MCF 10A (cell line): ENCODE results near the gene TLCD5. TPM values are rescaled to one million over a fixed set of nuclear protein-coding genes. Genes with fewer than 3 reads are reported as not detected.

Experiments
- BruUV-seq: library from RNA; stranded (reverse); fragments of 400-500 nt; replicated peaks from 2 replicates; lab custom pipeline; 2021; lab: Mats Ljungman, UMichigan
- CTCF ChIA-PET: fragments of 300-600 bp; sonication (Branson Sonifier 250); formaldehyde crosslinking; extraction: SDS; loops from one replicate; lab custom pipeline; 2021; ENCODE audit warnings: antibody characterized with exemption, inconsistent platforms; lab: Yijun Ruan, JAX
- POLR2A ChIA-PET: fragments of 300-600, 350-650 bp; sonication (Branson Sonifier 250); formaldehyde crosslinking; extraction: SDS; loops from one replicate; lab custom pipeline; 2020; ENCODE audit warnings: antibody characterized with exemption, inconsistent platforms; lab: Yijun Ruan, JAX
- DNase-seq: peaks from one replicate; pipeline ENCODE4 v3.0.0-alpha.2; 2018; ENCODE audit not compliant: unreplicated experiment
- H3K27ac Mint-ChIP-seq: one replicate; pipeline ENCODE4 v1.8.0; 2022; ENCODE audit warnings: mild to moderate bottlenecking, low read depth, mixed read lengths; ENCODE audit not compliant: unreplicated experiment
- H3K27me3 Mint-ChIP-seq: one replicate; pipeline ENCODE4 v1.8.0; 2022; ENCODE audit warnings: mixed read lengths; ENCODE audit not compliant: insufficient read depth, unreplicated experiment
- H3K36me3 Mint-ChIP-seq: one replicate; pipeline ENCODE4 v1.8.0; 2022; ENCODE audit warnings: mild to moderate bottlenecking, moderate library complexity, mixed read lengths; ENCODE audit not compliant: insufficient read depth, unreplicated experiment
- H3K4me1 Mint-ChIP-seq: one replicate; pipeline ENCODE4 v1.8.0; 2022; ENCODE audit warnings: mixed read lengths; ENCODE audit not compliant: insufficient read depth, unreplicated experiment
- H3K4me3 Mint-ChIP-seq: one replicate; pipeline ENCODE4 v1.8.0; 2022; ENCODE audit warnings: mild to moderate bottlenecking, moderate library complexity, mixed read lengths; ENCODE audit not compliant: unreplicated experiment
- H3K9me3 Mint-ChIP-seq: one replicate; pipeline ENCODE4 v1.8.0; 2022; ENCODE audit warnings: mixed read lengths; ENCODE audit not compliant: unreplicated experiment
- CTCF ChIP-seq: fragments of 200-600 bp; IDR thresholded peaks from one replicate; pipeline ENCODE4 v1.8.0; 2022; ENCODE audit warnings: antibody characterized with exemption, mild to moderate bottlenecking; ENCODE audit not compliant: unreplicated experiment
- intact Hi-C: fragments of 100-400 bp; cut with micrococcal nuclease; formaldehyde crosslinking; loops from 2 replicates; pipeline ENCODE4 v1.14.1; 2022
- total RNA-seq: library from RNA; stranded (reverse); gene quantifications from 2 replicates; pipeline ENCODE4 v1.2.3, GENCODE V29; 2022

TLCD5 gene
- total RNA-seq, 1 experiment from 2014 or later, result 9.6 TPM

GRCh38 chr11:120375076-120375475 is 50.0 kb downstream of the TLCD5 start:
- Mint-ChIP-seq H3K27me3 (no peaks in the 10 kb centered on the region), H3K9me3 (no peaks in the 10 kb centered on the region), H3K4me3 (no peak overlapping the region), H3K27ac (no peak overlapping the region), H3K4me1 (no peaks in the 10 kb centered on the region), H3K36me3 (peaks cover 7% of the 10 kb centered on the region)
- ChIA-PET CTCF (interaction anchor here (0.5 to 1.0 kb wide), 3 partner anchors 39 to 75 kb away, joined by 3 read pairs; partner anchors contain the start of gene ARHGEF12), POLR2A (interaction anchor here (0.6 to 1.4 kb wide), 8 partner anchors 10 to 232 kb away, joined by 3 to 7 read pairs (median 4); no protein-coding TSS in a partner anchor)
- no peak for DNase-seq
- no peak for TF ChIP-seq CTCF
- BruUV-seq, result no TSS peak
- intact Hi-C loops, result no loop called here

- intact Hi-C loops, result no loop called here
- POLR2A ChIA-PET, result interaction anchor here (0.6 to 1.2 kb wide), 3 partner anchors 9 to 1159 kb away, joined by 3 read pairs; no protein-coding TSS in a partner anchor
- TF ChIP-seq CTCF, result no peak
- Mint-ChIP-seq H3K4me3 (no peak overlapping the region), H3K36me3 (peaks cover 11% of the 10 kb centered on the region), H3K27ac (no peak overlapping the region), H3K4me1 (peaks cover 11% of the 10 kb centered on the region), H3K9me3 (no peaks in the 10 kb centered on the region), H3K27me3 (no peaks in the 10 kb centered on the region)
- DNase-seq, result no peak
- CTCF ChIA-PET, result interaction anchor here (0.6 kb wide), 3 partner anchors 69 to 575 kb away, joined by 3 read pairs; no protein-coding TSS in a partner anchor
- BruUV-seq, result no TSS peak
Measured at GRCh38 chr11:120376547-120377182, 51.6 kb downstream of the TLCD5 start.

- TF ChIP-seq CTCF, result no peak
- H3K27me3 Mint-ChIP-seq, result no peaks in the 10 kb centered on the region
- peaks cover 11% of the 10 kb centered on the region for H3K36me3 Mint-ChIP-seq
- no TSS peak for BruUV-seq
- ChIA-PET POLR2A (interaction anchor here (0.5 to 2.3 kb wide), 2 partner anchors 42 to 700 kb away, joined by 3 to 6 read pairs; partner anchors contain the start of gene ARHGEF12), CTCF (no interaction called here)
- H3K4me1 Mint-ChIP-seq, result peaks cover 22% of the 10 kb centered on the region
- H3K27ac Mint-ChIP-seq, result no peak overlapping the region
- intact Hi-C loops, result no loop called here
- DNase-seq, result peak; percentile 7
- H3K9me3 Mint-ChIP-seq, result peaks cover 5% of the 10 kb centered on the region
- no peak overlapping the region for H3K4me3 Mint-ChIP-seq
Measured at GRCh38 chr11:120378474-120378873, 53.4 kb downstream of the TLCD5 start.

GRCh38 chr11:120381401-120381800 is 56.3 kb downstream of the TLCD5 start:
- H3K4me1 Mint-ChIP-seq, result peaks cover 22% of the 10 kb centered on the region
- H3K27me3 Mint-ChIP-seq, result no peaks in the 10 kb centered on the region
- H3K4me3 Mint-ChIP-seq, result no peak overlapping the region
- peaks cover 11% of the 10 kb centered on the region for H3K36me3 Mint-ChIP-seq
- ChIA-PET POLR2A (interaction anchor here (0.6 to 1.2 kb wide), 5 partner anchors 16 to 46 kb away, joined by 3 to 5 read pairs (median 3); partner anchors contain the start of gene ARHGEF12), CTCF (interaction anchor here (0.9 kb wide), 1 partner anchor 23 kb away, joined by 3 read pairs; no protein-coding TSS in a partner anchor)
- no TSS peak for BruUV-seq
- DNase-seq, result peak; percentile 28
- H3K27ac Mint-ChIP-seq, result no peak overlapping the region
- no peak for TF ChIP-seq CTCF
- H3K9me3 Mint-ChIP-seq, result peaks cover 5% of the 10 kb centered on the region
- intact Hi-C loops, result no loop called here
